ENCODE results near the gene CDIP1. TPM values are rescaled to one million over a fixed set of nuclear protein-coding genes. Genes with fewer than 3 reads are reported as not detected.
"Not testable (repeated sequence)": the region's sequence is repeated elsewhere in the genome, so short reads cannot be mapped to it uniquely, and the experiment has no call there.

CDIP1 gene
- total RNA-seq, 1 donor from 2014 or later = 7.4 TPM

- DNase-seq (ENCODE audit: low read depth) (no peak), FAIRE-seq (no peak)
- no peak overlapping the region for H3K4me3 ChIP-seq (ENCODE audit: low read depth, low read length)
- TF ChIP-seq, protein P1, sequence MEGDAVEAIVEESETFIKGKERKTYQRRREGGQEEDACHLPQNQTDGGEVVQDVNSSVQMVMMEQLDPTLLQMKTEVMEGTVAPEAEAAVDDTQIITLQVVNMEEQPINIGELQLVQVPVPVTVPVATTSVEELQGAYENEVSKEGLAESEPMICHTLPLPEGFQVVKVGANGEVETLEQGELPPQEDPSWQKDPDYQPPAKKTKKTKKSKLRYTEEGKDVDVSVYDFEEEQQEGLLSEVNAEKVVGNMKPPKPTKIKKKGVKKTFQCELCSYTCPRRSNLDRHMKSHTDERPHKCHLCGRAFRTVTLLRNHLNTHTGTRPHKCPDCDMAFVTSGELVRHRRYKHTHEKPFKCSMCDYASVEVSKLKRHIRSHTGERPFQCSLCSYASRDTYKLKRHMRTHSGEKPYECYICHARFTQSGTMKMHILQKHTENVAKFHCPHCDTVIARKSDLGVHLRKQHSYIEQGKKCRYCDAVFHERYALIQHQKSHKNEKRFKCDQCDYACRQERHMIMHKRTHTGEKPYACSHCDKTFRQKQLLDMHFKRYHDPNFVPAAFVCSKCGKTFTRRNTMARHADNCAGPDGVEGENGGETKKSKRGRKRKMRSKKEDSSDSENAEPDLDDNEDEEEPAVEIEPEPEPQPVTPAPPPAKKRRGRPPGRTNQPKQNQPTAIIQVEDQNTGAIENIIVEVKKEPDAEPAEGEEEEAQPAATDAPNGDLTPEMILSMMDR (IDR thresholded peaks at IDR 0.05; ENCODE audit: insufficient read depth, low read length, severe bottlenecking) = no peak
- no peaks in the 10 kb centered on the region for H3K27me3 ChIP-seq (ENCODE audit: control insufficient read depth, insufficient read depth, low read length)
- H3K36me3 ChIP-seq (ENCODE audit: control insufficient read depth, insufficient read depth, low read length) = no peaks in the 10 kb centered on the region
Measured at GRCh38 chr16:4576008-4576407, 37.4 kb upstream of the CDIP1 start.

DNA sequence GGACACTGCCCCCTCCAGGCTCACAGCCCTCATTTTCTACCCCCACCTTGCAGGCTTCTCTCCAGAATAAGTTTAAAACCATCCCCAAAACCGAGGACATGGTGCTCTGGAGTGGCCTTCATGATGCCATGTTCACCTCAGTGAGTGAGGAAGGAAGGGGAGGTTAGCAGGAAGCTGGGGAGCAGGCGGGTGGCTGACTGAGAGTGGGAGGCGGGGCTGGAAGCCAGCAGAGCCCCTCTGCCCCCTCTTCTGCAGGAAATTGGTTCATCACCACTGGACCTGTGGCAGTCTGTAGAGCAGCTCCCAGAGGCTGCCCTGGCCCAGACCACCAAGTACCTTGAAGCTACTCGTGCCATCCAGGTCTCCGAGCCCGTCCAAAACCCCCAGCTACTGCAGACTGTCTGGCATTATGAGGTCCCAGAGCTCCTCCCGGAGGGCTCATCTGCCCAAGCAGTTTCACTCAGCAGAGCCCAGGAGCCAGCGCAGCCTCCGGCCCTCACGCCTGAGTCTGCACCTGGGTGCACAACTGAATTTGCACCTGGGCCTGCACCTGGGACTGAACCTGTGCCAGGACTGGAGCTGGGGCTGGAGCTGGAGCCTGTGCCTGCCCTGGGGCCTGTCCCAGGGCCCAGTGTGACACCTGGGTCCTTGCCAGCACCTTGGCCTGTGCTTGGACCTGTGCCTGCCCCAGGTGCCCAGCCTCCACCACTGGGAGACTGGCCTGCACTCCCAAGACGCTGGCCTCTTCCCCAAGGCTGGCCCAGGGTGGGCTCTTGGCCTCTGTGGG is 36.5 kb upstream of the CDIP1 start:
- no peaks in the 10 kb centered on the region for H3K36me3 ChIP-seq (ENCODE audit: control insufficient read depth, insufficient read depth, low read length)
- no peaks in the 10 kb centered on the region for H3K27me3 ChIP-seq (ENCODE audit: control insufficient read depth, insufficient read depth, low read length)
- DNase-seq (ENCODE audit: low read depth) (no peak), FAIRE-seq (no peak)
- TF ChIP-seq, protein P1 (IDR thresholded peaks at IDR 0.05; ENCODE audit: insufficient read depth, low read length, severe bottlenecking) = no peak
- H3K4me3 ChIP-seq (ENCODE audit: low read depth, low read length) = no peak overlapping the region

- not testable (repeated sequence) for FAIRE-seq; H3K36me3 ChIP-seq (ENCODE audit: control insufficient read depth, insufficient read depth, low read length); H3K4me3 ChIP-seq (ENCODE audit: low read depth, low read length); DNase-seq (ENCODE audit: low read depth); H3K27me3 ChIP-seq (ENCODE audit: control insufficient read depth, insufficient read depth, low read length)
Measured at GRCh38 chr16:4573926-4574325, 35.4 kb upstream of the CDIP1 start.

- Histone ChIP-seq H3K36me3 (ENCODE audit: control insufficient read depth, insufficient read depth, low read length) (no peaks in the 10 kb centered on the region), H3K4me3 (ENCODE audit: low read depth, low read length) (no peak overlapping the region), H3K27me3 (ENCODE audit: control insufficient read depth, insufficient read depth, low read length) (no peaks in the 10 kb centered on the region)
- TF ChIP-seq, protein P1 (IDR thresholded peaks at IDR 0.05; ENCODE audit: insufficient read depth, low read length, severe bottlenecking) = no peak
- no peak for DNase-seq (ENCODE audit: low read depth)
- FAIRE-seq = no peak
Measured at GRCh38 chr16:4572715-4573114, 34.1 kb upstream of the CDIP1 start.

DNA sequence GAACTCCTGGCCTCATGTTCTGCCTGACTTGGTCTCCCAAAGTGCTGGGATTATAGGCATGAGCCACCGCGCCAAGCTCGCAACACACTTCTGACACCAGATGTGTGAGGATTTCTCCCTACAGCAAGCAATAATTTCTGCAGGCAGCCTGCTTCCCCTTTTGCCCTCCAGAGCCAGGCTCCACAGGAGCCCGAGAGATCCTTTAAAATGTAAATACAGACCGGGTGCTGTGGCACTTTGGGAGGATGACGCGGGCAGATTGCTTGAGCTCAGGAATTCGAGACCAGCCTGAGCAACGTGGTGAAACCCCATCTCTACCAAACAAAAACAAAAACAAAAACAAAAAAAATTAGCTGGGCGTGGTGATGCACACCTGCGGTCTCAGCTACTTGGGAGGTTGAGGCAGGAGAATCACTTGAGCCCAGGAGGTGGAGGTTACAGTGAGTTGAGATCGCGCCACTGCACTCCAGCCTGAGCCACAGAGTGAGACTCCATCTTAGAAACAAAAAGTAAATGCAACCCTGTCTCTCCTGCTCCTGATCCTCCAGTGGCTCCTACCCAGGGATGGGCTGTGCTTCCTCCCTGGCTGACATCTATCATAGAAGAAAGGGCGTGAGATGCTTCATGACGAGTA is 32.2 kb upstream of the CDIP1 start:
- DNase-seq (ENCODE audit: low read depth) = no peak
- Histone ChIP-seq H3K36me3 (ENCODE audit: control insufficient read depth, insufficient read depth, low read length) (no peaks in the 10 kb centered on the region), H3K27me3 (ENCODE audit: control insufficient read depth, insufficient read depth, low read length) (no peaks in the 10 kb centered on the region), H3K4me3 (ENCODE audit: low read depth, low read length) (no peak overlapping the region)
- FAIRE-seq = no peak
- TF ChIP-seq, protein P1 (IDR thresholded peaks at IDR 0.05; ENCODE audit: insufficient read depth, low read length, severe bottlenecking) = no peak

- DNase-seq (ENCODE audit: low read depth) (no peak), FAIRE-seq (no peak)
- no peaks in the 10 kb centered on the region for H3K36me3 ChIP-seq (ENCODE audit: control insufficient read depth, insufficient read depth, low read length)
- H3K27me3 ChIP-seq (ENCODE audit: control insufficient read depth, insufficient read depth, low read length) = no peaks in the 10 kb centered on the region
- no peak overlapping the region for H3K4me3 ChIP-seq (ENCODE audit: low read depth, low read length)
- TF ChIP-seq, protein P1 (IDR thresholded peaks at IDR 0.05; ENCODE audit: insufficient read depth, low read length, severe bottlenecking) = no peak
Measured at GRCh38 chr16:4570086-4570485, 31.5 kb upstream of the CDIP1 start.
